GM12878 (cell line): ENCODE measurements around the gene TULP4. TPM values are rescaled to one million over a fixed set of nuclear protein-coding genes. Genes with fewer than 3 reads are reported as not detected.

ENCODE experiments used
- ATAC-seq: fragments of 200-7000 bp; cut with Tn5 transposase; 3 replicates; pipeline ENCODE4 v1.9.1; 2020; ENCODE audit warnings: mild to moderate bottlenecking, moderate library complexity
- BruUV-seq: library from RNA; stranded (reverse); fragments of 400-500 nt; replicated peaks from 2 replicates; lab custom pipeline; 2021; lab: Mats Ljungman, UMichigan
- CTCF ChIA-PET: fragments of 300-600 bp; sonication (Branson Sonifier 250); formaldehyde crosslinking; extraction: SDS; loops from one replicate; lab custom pipeline; 2021; ENCODE audit warnings: inconsistent platforms; lab: Yijun Ruan, JAX
- POLR2A ChIA-PET: fragments of 350-600 bp; formaldehyde crosslinking; extraction: SDS; loops from one replicate; lab custom pipeline; 2021; ENCODE audit warnings: inconsistent platforms; lab: Charles Lee
- RAD21 ChIA-PET: fragments of 300-600 bp; sonication (Branson Sonifier 250); formaldehyde crosslinking; loops from one replicate; lab custom pipeline; 2023; ENCODE audit warnings: antibody characterized with exemption; ENCODE audit not compliant: unreplicated experiment; lab: Charles Lee
- SMC1A ChIA-PET: fragments of 300-600 bp; sonication (Branson Sonifier 250); formaldehyde crosslinking; loops from one replicate; lab custom pipeline; 2023; ENCODE audit not compliant: unreplicated experiment, uncharacterized antibody; lab: Charles Lee
- DNase-seq: peaks from one replicate; pipeline ENCODE4 v3.0.0-alpha.2; 2011; ENCODE audit warnings: low read depth, low spot score
- FAIRE-seq: peaks from 3 replicates; lab custom pipeline; 2011; peaks lifted over from hg19 to GRCh38; lab: Jason Lieb, UNC
- H2AFZ ChIP-seq: 2 replicates; pipeline ENCODE4 v1.6.0; 2011; ENCODE audit warnings: low read depth, low read length, control low read depth; ENCODE audit not compliant: control insufficient read depth
- H3K27ac ChIP-seq: 2 replicates; pipeline ENCODE4 v1.5.1; 2011; ENCODE audit warnings: control low read depth; ENCODE audit not compliant: control insufficient read depth, insufficient read depth
- H3K27me3 ChIP-seq, 2 experiments: replicated peaks in 1 of 2; 2 replicates each; pipeline versions ENCODE4 v1.6.0 to v1.6.1; 2011; ENCODE audit warnings: low read length in 1 of 2; ENCODE audit not compliant: control insufficient read depth in 2 of 2, insufficient read depth in 2 of 2
- H3K36me3 ChIP-seq, 2 experiments: 2 replicates each; pipeline ENCODE4 v1.5.1; 2011; ENCODE audit warnings: low read length in 1 of 2; ENCODE audit not compliant: control insufficient read depth in 2 of 2, insufficient read depth in 2 of 2
- H3K4me1 ChIP-seq: 2 replicates; pipeline ENCODE4 v1.6.1; 2011; ENCODE audit warnings: mild to moderate bottlenecking, low read length, moderate library complexity, mixed read lengths; ENCODE audit not compliant: control insufficient read depth, insufficient read depth
- H3K4me2 ChIP-seq: 2 replicates; pipeline ENCODE4 v1.6.0; 2011; ENCODE audit warnings: control low read depth; ENCODE audit not compliant: control insufficient read depth, insufficient read depth
- H3K4me3 ChIP-seq: fragments of 200-600 bp; sonication (generic); 2 replicates; pipeline ENCODE4 v1.5.1; 2016
- H3K79me2 ChIP-seq: 2 replicates; pipeline ENCODE4 v1.6.0; 2011; ENCODE audit warnings: low read length; ENCODE audit not compliant: control insufficient read depth, insufficient read depth
- H3K9ac ChIP-seq: 2 replicates; pipeline ENCODE4 v1.8.0; 2011; ENCODE audit warnings: low read length, control low read depth, mixed read lengths; ENCODE audit not compliant: control insufficient read depth, insufficient read depth
- H3K9me3 ChIP-seq: replicated peaks from 3 replicates; pipeline ENCODE4 v1.5.1; 2011; ENCODE audit warnings: mild to moderate bottlenecking, low read length; ENCODE audit not compliant: control insufficient read depth, insufficient read depth
- H4K20me1 ChIP-seq: 2 replicates; pipeline ENCODE4 v1.6.0; 2011; ENCODE audit not compliant: control insufficient read depth, insufficient read depth
- MEF2A ChIP-seq: IDR thresholded peaks from 2 replicates; pipeline ENCODE4 v1.6.1; 2011; ENCODE audit warnings: low read depth, mild to moderate bottlenecking, low read length, moderate library complexity; ENCODE audit not compliant: insufficient read depth
- NFXL1 ChIP-seq: fragments of 450-650 bp; IDR thresholded peaks from 2 replicates; pipeline ENCODE4 v1.6.1; 2017; ENCODE audit warnings: antibody characterized with exemption, mild to moderate bottlenecking, borderline replicate concordance
- RCOR1 ChIP-seq: conservative IDR thresholded peaks from 2 replicates; pipeline ENCODE4 v1.6.1; 2012; ENCODE audit warnings: low read depth, low read length, improper control_type of control experiment
- SRF ChIP-seq, 2 experiments: IDR thresholded peaks; 2 replicates each; pipeline ENCODE4 v1.6.1; 2011; ENCODE audit warnings: low read depth in 2 of 2, low read length in 2 of 2, mild to moderate bottlenecking in 1 of 2, moderate library complexity in 1 of 2
- YBX1 ChIP-seq: fragments of 450-650 bp; IDR thresholded peaks from 2 replicates; pipeline ENCODE4 v1.6.1; 2016; ENCODE audit warnings: antibody characterized with exemption
- ZBED1 ChIP-seq: IDR thresholded peaks from 2 replicates; pipeline ENCODE4 v1.6.1; 2016; ENCODE audit warnings: borderline replicate concordance
- WGBS: methylation state at CpG from one replicate; pipeline ENCODE4 v1.1.6; 2016; ENCODE audit warnings: low lambda C conversion rate; ENCODE audit not compliant: insufficient replicate concordance, insufficient coverage; ENCODE audit errors: missing lambda C conversion rate; 5-methylcytosine and 5-hydroxymethylcytosine counted together
- in situ Hi-C: fragments of 300-500 bp; cut with MboI; formaldehyde crosslinking; loops from 9 replicates; pipeline ENCODE4 v1.14.3; 2018; ENCODE audit warnings: mixed read lengths
- intact Hi-C: fragments of 100-400 bp; cut with micrococcal nuclease; formaldehyde crosslinking; loops from one replicate; pipeline ENCODE4 v1.14.2; 2022; ENCODE audit not compliant: unreplicated experiment
- polyA plus RNA-seq, 11 experiments: library from polyadenylated mRNA; depleted of rRNA in 4 of 11; unstranded in 6 of 11; stranded (reverse) in 5 of 11; fragments of >200 nt; fragmentation: Nextera tagmentation in 4 of 11; fragmentation: Illumina TruSeq in 1 of 11; extraction: Ambion mirVana in 4 of 11; extraction: Trizol in 1 of 11; gene quantifications; 1 replicate in 1 of 11; 2 replicates in 10 of 11; pipeline versions ENCODE4 v1.2.1 to v1.2.3, GENCODE V29; 2011 to 2016; ENCODE audit warnings: inconsistent platforms in 2 of 11, missing spikeins in 2 of 11, low read depth in 1 of 11
- total RNA-seq, 4 experiments: library from RNA; depleted of rRNA in 3 of 4; stranded (reverse); fragments of >200 nt in 3 of 4; fragmentation: Illumina TruSeq in 1 of 4; extraction: Trizol in 1 of 4; gene quantifications; 2 replicates each; pipeline versions ENCODE4 v1.2.1 to v1.2.3, GENCODE V29; 2013 to 2021
- TF ChIP-seq, protein P1 (sequence below): fragments of 450-650 bp; IDR thresholded peaks from 2 replicates; pipeline ENCODE4 v1.6.1; 2017; ENCODE audit warnings: borderline replicate concordance
- TF ChIP-seq, protein P2 (sequence below): fragments of 450-650 bp; IDR thresholded peaks from 2 replicates; pipeline ENCODE4 v1.6.1; 2017; ENCODE audit warnings: antibody characterized with exemption, mild to moderate bottlenecking, moderate library complexity
- TF ChIP-seq, protein P3 (sequence below): IDR thresholded peaks from 2 replicates; pipeline ENCODE4 v1.6.1; 2012; ENCODE audit warnings: low read depth, low read length, improper control_type of control experiment

TULP4 gene
- total and polyA plus RNA-seq, 10 of the 15 experiments (the other 5 are each of a cell fraction or from before 2014, with no cell fraction given) = 0.73 to 31.8 (median 14.0) TPM

DNA sequence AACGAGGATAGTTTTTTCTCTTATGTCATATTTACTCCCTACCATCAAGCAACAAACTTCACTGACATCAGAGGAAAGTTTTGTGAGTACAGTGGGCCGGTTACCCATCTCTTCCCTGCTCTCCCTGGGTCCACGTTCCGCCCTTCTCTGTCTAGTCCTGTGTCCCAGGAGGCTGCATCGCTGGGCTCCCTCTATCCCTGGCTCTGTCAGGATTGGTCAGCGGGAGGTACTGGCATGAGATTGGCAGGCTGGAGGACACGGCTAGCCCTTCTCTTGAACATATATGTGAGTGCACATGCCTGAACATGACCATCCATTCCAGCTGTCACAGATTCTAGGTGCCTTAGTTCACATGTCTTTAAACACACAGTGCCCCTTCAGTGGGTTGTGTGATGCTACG is 217.4 kb downstream of the TULP4 start (continued):
- TF ChIP-seq, protein P1, sequence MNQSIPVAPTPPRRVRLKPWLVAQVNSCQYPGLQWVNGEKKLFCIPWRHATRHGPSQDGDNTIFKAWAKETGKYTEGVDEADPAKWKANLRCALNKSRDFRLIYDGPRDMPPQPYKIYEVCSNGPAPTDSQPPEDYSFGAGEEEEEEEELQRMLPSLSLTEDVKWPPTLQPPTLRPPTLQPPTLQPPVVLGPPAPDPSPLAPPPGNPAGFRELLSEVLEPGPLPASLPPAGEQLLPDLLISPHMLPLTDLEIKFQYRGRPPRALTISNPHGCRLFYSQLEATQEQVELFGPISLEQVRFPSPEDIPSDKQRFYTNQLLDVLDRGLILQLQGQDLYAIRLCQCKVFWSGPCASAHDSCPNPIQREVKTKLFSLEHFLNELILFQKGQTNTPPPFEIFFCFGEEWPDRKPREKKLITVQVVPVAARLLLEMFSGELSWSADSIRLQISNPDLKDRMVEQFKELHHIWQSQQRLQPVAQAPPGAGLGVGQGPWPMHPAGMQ = no peak
- TF ChIP-seq RCOR1 (no peak), ZBED1 (no peak)
- TF ChIP-seq, protein P2, sequence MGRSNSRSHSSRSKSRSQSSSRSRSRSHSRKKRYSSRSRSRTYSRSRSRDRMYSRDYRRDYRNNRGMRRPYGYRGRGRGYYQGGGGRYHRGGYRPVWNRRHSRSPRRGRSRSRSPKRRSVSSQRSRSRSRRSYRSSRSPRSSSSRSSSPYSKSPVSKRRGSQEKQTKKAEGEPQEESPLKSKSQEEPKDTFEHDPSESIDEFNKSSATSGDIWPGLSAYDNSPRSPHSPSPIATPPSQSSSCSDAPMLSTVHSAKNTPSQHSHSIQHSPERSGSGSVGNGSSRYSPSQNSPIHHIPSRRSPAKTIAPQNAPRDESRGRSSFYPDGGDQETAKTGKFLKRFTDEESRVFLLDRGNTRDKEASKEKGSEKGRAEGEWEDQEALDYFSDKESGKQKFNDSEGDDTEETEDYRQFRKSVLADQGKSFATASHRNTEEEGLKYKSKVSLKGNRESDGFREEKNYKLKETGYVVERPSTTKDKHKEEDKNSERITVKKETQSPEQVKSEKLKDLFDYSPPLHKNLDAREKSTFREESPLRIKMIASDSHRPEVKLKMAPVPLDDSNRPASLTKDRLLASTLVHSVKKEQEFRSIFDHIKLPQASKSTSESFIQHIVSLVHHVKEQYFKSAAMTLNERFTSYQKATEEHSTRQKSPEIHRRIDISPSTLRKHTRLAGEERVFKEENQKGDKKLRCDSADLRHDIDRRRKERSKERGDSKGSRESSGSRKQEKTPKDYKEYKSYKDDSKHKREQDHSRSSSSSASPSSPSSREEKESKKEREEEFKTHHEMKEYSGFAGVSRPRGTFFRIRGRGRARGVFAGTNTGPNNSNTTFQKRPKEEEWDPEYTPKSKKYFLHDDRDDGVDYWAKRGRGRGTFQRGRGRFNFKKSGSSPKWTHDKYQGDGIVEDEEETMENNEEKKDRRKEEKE = no peak

DNA sequence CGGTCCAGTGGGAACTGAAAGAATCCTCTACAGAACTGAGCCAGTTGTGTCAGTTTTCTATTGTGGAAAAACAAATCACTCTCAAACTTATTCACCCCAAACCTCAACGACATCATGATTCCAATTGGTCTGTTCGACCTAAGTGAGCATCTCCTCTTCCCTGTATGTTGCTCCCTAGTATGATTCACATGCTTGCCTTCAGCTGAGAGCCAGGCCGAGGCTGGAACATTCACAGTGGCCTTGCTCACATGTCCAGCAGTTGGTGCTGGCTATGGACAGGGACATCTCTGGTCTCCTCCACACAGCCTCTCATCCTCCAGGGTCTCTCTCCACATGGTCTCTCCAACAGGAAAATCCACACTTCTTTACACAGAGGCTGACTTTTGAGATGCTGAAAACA is 219.3 kb downstream of the TULP4 start:
- ChIA-PET SMC1A (interaction anchor here (1.1 kb wide), 1 partner anchor 22 kb away, joined by 3 read pairs; no protein-coding TSS in a partner anchor), POLR2A (no interaction called here), CTCF (no interaction called here), RAD21 (no interaction called here)
- intact Hi-C loops = no loop called here
- FAIRE-seq (no peak), ATAC-seq (no peak), DNase-seq (no peak)
- TF ChIP-seq YBX1 (no peak), NFXL1 (no peak), MEF2A (no peak), RCOR1 (no peak), SRF (IDR thresholded peaks at IDR 0.05; ENCODE audit: low read depth in 2 of 2, low read length in 2 of 2) (no peak)
- TF ChIP-seq, protein P3, sequence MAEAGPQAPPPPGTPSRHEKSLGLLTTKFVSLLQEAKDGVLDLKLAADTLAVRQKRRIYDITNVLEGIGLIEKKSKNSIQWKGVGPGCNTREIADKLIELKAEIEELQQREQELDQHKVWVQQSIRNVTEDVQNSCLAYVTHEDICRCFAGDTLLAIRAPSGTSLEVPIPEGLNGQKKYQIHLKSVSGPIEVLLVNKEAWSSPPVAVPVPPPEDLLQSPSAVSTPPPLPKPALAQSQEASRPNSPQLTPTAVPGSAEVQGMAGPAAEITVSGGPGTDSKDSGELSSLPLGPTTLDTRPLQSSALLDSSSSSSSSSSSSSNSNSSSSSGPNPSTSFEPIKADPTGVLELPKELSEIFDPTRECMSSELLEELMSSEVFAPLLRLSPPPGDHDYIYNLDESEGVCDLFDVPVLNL = no peak
- Histone ChIP-seq H3K36me3 (no peaks in the 10 kb centered on the region), H3K27me3 (0 out of 4 replicates have a peak, but pooled peaks cover 0 to 1% of the 10 kb centered on the region in 2 experiments), H3K79me2 (no peaks in the 10 kb centered on the region), H3K9ac (no peak overlapping the region), H3K9me3 (no peaks in the 10 kb centered on the region; the same call in 2 of the 3 replicates), H4K20me1 (no peaks in the 10 kb centered on the region), H2AFZ (no peak overlapping the region), H3K27ac (no peak overlapping the region), H3K4me2 (no peak overlapping the region), H3K4me3 (no peak overlapping the region), H3K4me1 (no peaks in the 10 kb centered on the region)
- no TSS peak for BruUV-seq
- 39% methylated on average over 4 of the region's 4 CpGs for WGBS
- in situ Hi-C loops = no loop called here
